ENCODE data around the gene THNSL1. TPM values are rescaled to one million over a fixed set of nuclear protein-coding genes. Genes with fewer than 3 reads are reported as not detected.

THNSL1 gene
- total and polyA plus RNA-seq, 2 of the 13 experiments (the other 11 are each of a cell fraction or from before 2014, with no cell fraction given) = 1.3 to 3.8 TPM

GRCh38 chr10:25016376-25017153 lies at the start of gene THNSL1 (continued):
- TF ChIP-seq EP300 (IDR thresholded peaks at IDR 0.05; ENCODE audit: low read depth in 2 of 2, low read length in 2 of 2) (no peak; a peak in 1 of 4 replicates), EP300 (CRISPR knock-in tag; IDR thresholded peaks at IDR 0.05; ENCODE audit: borderline replicate concordance) (no peak; the same call in 1 of the 2 replicates), NR2C2 (CRISPR knock-in tag; IDR thresholded peaks at IDR 0.05; ENCODE audit: borderline replicate concordance) (no peak; the same call in 1 of the 2 replicates), ZBTB8A (CRISPR knock-in tag; IDR thresholded peaks at IDR 0.05; ENCODE audit: borderline replicate concordance, low read depth) (no peak; the same call in 1 of the 2 replicates), REXO4 (CRISPR knock-in tag; IDR thresholded peaks at IDR 0.05; ENCODE audit: borderline replicate concordance) (peak; percentile 92; the same call in 1 of the 2 replicates), ESRRA (CRISPR knock-in tag; IDR thresholded peaks at IDR 0.05; ENCODE audit: low read depth) (no peak), ZNF382 (CRISPR knock-in tag; IDR thresholded peaks at IDR 0.05; ENCODE audit: borderline replicate concordance) (no peak), ZNF451 (CRISPR knock-in tag; IDR thresholded peaks at IDR 0.05) (peak; percentile 95; the same call in 1 of the 2 replicates), HNRNPH1 (optimal IDR thresholded peaks at IDR 0.05; ENCODE audit: low read depth, low read length) (peak; percentile 91), CREB1 (IDR thresholded peaks at IDR 0.05) (peak; percentile 21; the same call in 1 of the 2 replicates), CREB1 (CRISPR knock-in tag; IDR thresholded peaks at IDR 0.05) (0 out of 2 replicates have a peak, but pooled peaks have one; percentile 45), JARID2 (CRISPR knock-in tag; IDR thresholded peaks at IDR 0.05; ENCODE audit: insufficient replicate concordance) (no peak), JUNB (CRISPR knock-in tag; IDR thresholded peaks at IDR 0.05; ENCODE audit: borderline replicate concordance) (peak; percentile 85), ZSCAN29 (CRISPR knock-in tag; conservative IDR thresholded peaks at IDR 0.05) (no peak), WIZ (CRISPR knock-in tag; IDR thresholded peaks at IDR 0.05) (peak; percentile 66; the same call in 1 of the 2 replicates), ZNF207 (IDR thresholded peaks at IDR 0.05; ENCODE audit: borderline replicate concordance) (no peak), E2F1 (CRISPR knock-in tag; IDR thresholded peaks at IDR 0.05) (peak; percentile 79), KDM1A (CRISPR knock-in tag; IDR thresholded peaks at IDR 0.05) (no peak), ARID2 (CRISPR knock-in tag; IDR thresholded peaks at IDR 0.05; ENCODE audit: borderline replicate concordance) (peak; percentile 89)
- TF ChIP-seq, protein P1, sequence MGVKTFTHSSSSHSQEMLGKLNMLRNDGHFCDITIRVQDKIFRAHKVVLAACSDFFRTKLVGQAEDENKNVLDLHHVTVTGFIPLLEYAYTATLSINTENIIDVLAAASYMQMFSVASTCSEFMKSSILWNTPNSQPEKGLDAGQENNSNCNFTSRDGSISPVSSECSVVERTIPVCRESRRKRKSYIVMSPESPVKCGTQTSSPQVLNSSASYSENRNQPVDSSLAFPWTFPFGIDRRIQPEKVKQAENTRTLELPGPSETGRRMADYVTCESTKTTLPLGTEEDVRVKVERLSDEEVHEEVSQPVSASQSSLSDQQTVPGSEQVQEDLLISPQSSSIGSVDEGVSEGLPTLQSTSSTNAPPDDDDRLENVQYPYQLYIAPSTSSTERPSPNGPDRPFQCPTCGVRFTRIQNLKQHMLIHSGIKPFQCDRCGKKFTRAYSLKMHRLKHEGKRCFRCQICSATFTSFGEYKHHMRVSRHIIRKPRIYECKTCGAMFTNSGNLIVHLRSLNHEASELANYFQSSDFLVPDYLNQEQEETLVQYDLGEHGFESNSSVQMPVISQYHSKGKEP (CRISPR knock-in tag; IDR thresholded peaks at IDR 0.05) = peak; percentile 61; the same call in 1 of the 2 replicates
- TF ChIP-seq, protein P2, sequence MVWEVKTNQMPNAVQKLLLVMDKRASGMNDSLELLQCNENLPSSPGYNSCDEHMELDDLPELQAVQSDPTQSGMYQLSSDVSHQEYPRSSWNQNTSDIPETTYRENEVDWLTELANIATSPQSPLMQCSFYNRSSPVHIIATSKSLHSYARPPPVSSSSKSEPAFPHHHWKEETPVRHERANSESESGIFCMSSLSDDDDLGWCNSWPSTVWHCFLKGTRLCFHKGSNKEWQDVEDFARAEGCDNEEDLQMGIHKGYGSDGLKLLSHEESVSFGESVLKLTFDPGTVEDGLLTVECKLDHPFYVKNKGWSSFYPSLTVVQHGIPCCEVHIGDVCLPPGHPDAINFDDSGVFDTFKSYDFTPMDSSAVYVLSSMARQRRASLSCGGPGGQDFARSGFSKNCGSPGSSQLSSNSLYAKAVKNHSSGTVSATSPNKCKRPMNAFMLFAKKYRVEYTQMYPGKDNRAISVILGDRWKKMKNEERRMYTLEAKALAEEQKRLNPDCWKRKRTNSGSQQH (CRISPR knock-in tag; IDR thresholded peaks at IDR 0.05; ENCODE audit: low read depth) = peak; percentile 88
